IPS-15b (cell line): ENCODE measurements around the gene FBN3.

ENCODE experiments used
- H3K27me3 ChIP-seq: one replicate; pipeline ENCODE4 v1.6.1; 2013; ENCODE audit warnings: low read length; ENCODE audit not compliant: control insufficient read depth, insufficient read depth
- H3K36me3 ChIP-seq: one replicate; pipeline ENCODE4 v1.6.1; 2013; ENCODE audit warnings: low read length; ENCODE audit not compliant: control insufficient read depth, insufficient read depth
- H3K4me1 ChIP-seq: one replicate; pipeline ENCODE4 v1.6.1; 2013; ENCODE audit warnings: mild to moderate bottlenecking, low read length; ENCODE audit not compliant: control insufficient read depth, insufficient read depth
- H3K4me3 ChIP-seq: one replicate; pipeline ENCODE4 v1.5.1; 2013; ENCODE audit warnings: low read depth, low read length
- H3K9ac ChIP-seq: one replicate; pipeline ENCODE4 v1.6.1; 2013; ENCODE audit warnings: low read depth, mild to moderate bottlenecking, low read length
- H3K9me3 ChIP-seq: one replicate; pipeline ENCODE4 v1.6.1; 2013; ENCODE audit warnings: mild to moderate bottlenecking, low read length; ENCODE audit not compliant: control insufficient read depth, insufficient read depth

The FBN3 gene

GRCh38 chr19:8149261-8150094, at the start of gene FBN3:
FBN3 (minus strand) TSS chr19:8149592; CDS start chr19:8147480, 2,112 bp downstream.
- Histone ChIP-seq H3K4me1 (peaks cover 8% of the 10 kb centered on the region), H3K9me3 (no peaks in the 10 kb centered on the region), H3K27me3 (no peaks in the 10 kb centered on the region), H3K9ac (peak within 1 kb of the TSS; percentile 54), H3K4me3 (peak within 1 kb of the TSS; percentile 56), H3K36me3 (peaks cover 3% of the 10 kb centered on the region)

GRCh38 chr19:8196271-8196927, 47.0 kb upstream of the FBN3 start:
- H3K27me3 ChIP-seq: no peaks in the 10 kb centered on the region
- no peaks in the 10 kb centered on the region for H3K36me3 ChIP-seq
- H3K4me1 ChIP-seq: peaks cover 3% of the 10 kb centered on the region
- no peak overlapping the region for H3K4me3 ChIP-seq
- H3K9me3 ChIP-seq: no peaks in the 10 kb centered on the region
- H3K9ac ChIP-seq: no peak overlapping the region

- Histone ChIP-seq H3K4me1 (peaks cover 3% of the 10 kb centered on the region), H3K36me3 (no peaks in the 10 kb centered on the region), H3K9ac (no peak overlapping the region), H3K4me3 (no peak overlapping the region), H3K9me3 (no peaks in the 10 kb centered on the region), H3K27me3 (no peaks in the 10 kb centered on the region)
Observed at GRCh38 chr19:8194528-8195267, 45.3 kb upstream of the FBN3 start.

- Histone ChIP-seq H3K9me3 (no peaks in the 10 kb centered on the region), H3K4me1 (peaks cover 3% of the 10 kb centered on the region), H3K4me3 (no peak overlapping the region), H3K27me3 (no peaks in the 10 kb centered on the region), H3K36me3 (no peaks in the 10 kb centered on the region), H3K9ac (no peak overlapping the region)
Observed at GRCh38 chr19:8192221-8192820, 42.9 kb upstream of the FBN3 start.

- no peaks in the 10 kb centered on the region for H3K9me3 ChIP-seq
- no peak overlapping the region for H3K9ac ChIP-seq
- no peaks in the 10 kb centered on the region for H3K27me3 ChIP-seq
- H3K4me1 ChIP-seq: no peaks in the 10 kb centered on the region
- no peaks in the 10 kb centered on the region for H3K36me3 ChIP-seq
- no peak overlapping the region for H3K4me3 ChIP-seq
Observed at GRCh38 chr19:8185343-8186068, 36.1 kb upstream of the FBN3 start.

- H3K9me3 ChIP-seq: no peaks in the 10 kb centered on the region
- H3K27me3 ChIP-seq: no peaks in the 10 kb centered on the region
- H3K36me3 ChIP-seq: no peaks in the 10 kb centered on the region
- no peak overlapping the region for H3K4me3 ChIP-seq
- H3K4me1 ChIP-seq: no peaks in the 10 kb centered on the region
- no peak overlapping the region for H3K9ac ChIP-seq
Observed at GRCh38 chr19:8184274-8184673, 34.9 kb upstream of the FBN3 start.

GRCh38 chr19:8180018-8180417, 30.6 kb upstream of the FBN3 start:
- Histone ChIP-seq H3K4me3 (no peak overlapping the region), H3K27me3 (no peaks in the 10 kb centered on the region), H3K9me3 (no peaks in the 10 kb centered on the region), H3K36me3 (no peaks in the 10 kb centered on the region), H3K4me1 (no peaks in the 10 kb centered on the region), H3K9ac (no peak overlapping the region)

GRCh38 chr19:8174706-8175105, 25.3 kb upstream of the FBN3 start:
- Histone ChIP-seq H3K27me3 (no peaks in the 10 kb centered on the region), H3K9ac (no peak overlapping the region), H3K9me3 (no peaks in the 10 kb centered on the region), H3K4me3 (no peak overlapping the region), H3K36me3 (no peaks in the 10 kb centered on the region), H3K4me1 (no peaks in the 10 kb centered on the region)

GRCh38 chr19:8168537-8168936, 19.1 kb upstream of the FBN3 start:
- Histone ChIP-seq H3K4me1 (no peaks in the 10 kb centered on the region), H3K9ac (no peak overlapping the region), H3K4me3 (no peak overlapping the region), H3K9me3 (no peaks in the 10 kb centered on the region), H3K27me3 (no peaks in the 10 kb centered on the region), H3K36me3 (no peaks in the 10 kb centered on the region)

- Histone ChIP-seq H3K36me3 (no peaks in the 10 kb centered on the region), H3K4me1 (no peaks in the 10 kb centered on the region), H3K4me3 (no peak overlapping the region), H3K27me3 (no peaks in the 10 kb centered on the region), H3K9me3 (no peaks in the 10 kb centered on the region), H3K9ac (no peak overlapping the region)
Observed at GRCh38 chr19:8167985-8168384, 18.6 kb upstream of the FBN3 start.

- no peaks in the 10 kb centered on the region for H3K9me3 ChIP-seq
- no peak overlapping the region for H3K9ac ChIP-seq
- no peaks in the 10 kb centered on the region for H3K36me3 ChIP-seq
- no peaks in the 10 kb centered on the region for H3K27me3 ChIP-seq
- H3K4me1 ChIP-seq: no peaks in the 10 kb centered on the region
- no peak overlapping the region for H3K4me3 ChIP-seq
Observed at GRCh38 chr19:8163759-8164158, 14.4 kb upstream of the FBN3 start.
